T47D (cell line): ENCODE measurements around the gene TLE2.
"Not testable (repeated sequence)": the region's sequence is repeated elsewhere in the genome, so short reads cannot be mapped to it uniquely, and the experiment has no call there.

Experiments
- DNase-seq, 2 experiments: peaks; one replicate each; pipeline versions ENCODE4 v3.0.0 to v3.0.0-alpha.2; 2011 to 2012; ENCODE audit warnings: low read depth in 1 of 2, low spot score in 1 of 2
- JUND ChIP-seq: IDR thresholded peaks from 2 replicates; pipeline ENCODE4 v1.6.1; 2012; ENCODE audit warnings: low read depth
- in situ Hi-C: cut with HindIII; loops from 2 replicates; pipeline ENCODE4 v1.10.0; 2016; ENCODE audit warnings: low sequenced_read_pairs, low pct_unique_long_range_greater_than_20kb

TLE2 gene

GRCh38 chr19:3053218-3053621 lies 24.1 kb upstream of the TLE2 start:
- TF ChIP-seq JUND: no peak
- no peak for DNase-seq
- in situ Hi-C loops: no loop called here

- in situ Hi-C loops, DNase-seq: not testable (repeated sequence)
These were observed 20.9 kb upstream of the TLE2 start for GRCh38 chr19:3050016-3050415.

GRCh38 chr19:3049089-3049488 lies 20.0 kb upstream of the TLE2 start:
- TF ChIP-seq JUND: no peak
- DNase-seq: no peak
- in situ Hi-C loops: no loop called here

GRCh38 chr19:3048190-3048533 lies 19.1 kb upstream of the TLE2 start:
- no peak for TF ChIP-seq JUND
- in situ Hi-C loops: no loop called here
- DNase-seq: no peak

- no peak for DNase-seq
- in situ Hi-C loops: no loop called here
- TF ChIP-seq JUND: no peak
These were observed 18.6 kb upstream of the TLE2 start for GRCh38 chr19:3047496-3048189.

- in situ Hi-C loops: no loop called here
- no peak for TF ChIP-seq JUND
- no peak for DNase-seq
These were observed 17.8 kb upstream of the TLE2 start for GRCh38 chr19:3046698-3047495.

- no peak for DNase-seq
- in situ Hi-C loops: no loop called here
These were observed 17.0 kb upstream of the TLE2 start for GRCh38 chr19:3045885-3046697.

GRCh38 chr19:3045191-3045590 lies 16.1 kb upstream of the TLE2 start:
- TF ChIP-seq JUND: no peak
- DNase-seq: no peak
- in situ Hi-C loops: no loop called here

More at GRCh38 chr19:3045885-3046697, 17.0 kb upstream of the TLE2 start:
- no peak for TF ChIP-seq JUND

GRCh38 chr19:3042621-3043267 lies 13.7 kb upstream of the TLE2 start:
- in situ Hi-C loops: no loop called here
- DNase-seq: no peak
- TF ChIP-seq JUND: no peak

GRCh38 chr19:3041761-3042620 lies 12.9 kb upstream of the TLE2 start:
- DNase-seq: no peak
- TF ChIP-seq JUND: no peak
- in situ Hi-C loops: no loop called here

GRCh38 chr19:3041327-3041726 lies 12.2 kb upstream of the TLE2 start:
- in situ Hi-C loops: no loop called here
- TF ChIP-seq JUND: no peak
- DNase-seq: no peak

GRCh38 chr19:3039641-3040077 lies 10.6 kb upstream of the TLE2 start:
- DNase-seq: no peak
- in situ Hi-C loops: no loop called here

More at GRCh38 chr19:3039641-3040077, 10.6 kb upstream of the TLE2 start:
- no peak for TF ChIP-seq JUND
